ENCODE data around the gene CAMSAP1. TPM values are rescaled to one million over a fixed set of nuclear protein-coding genes. Genes with fewer than 3 reads are reported as not detected.

Gene CAMSAP1
- polyA plus RNA-seq, 4 donors: 1.6 to 6.7 (median 3.2) TPM

GRCh38 chr9:135794057-135794335 is 113.3 kb downstream of the CAMSAP1 start:
- 75 to 85% (median 81%) methylated on average over 6 to 7 of the region's 7 CpGs for WGBS, 3 donors
- H3K27ac ChIP-seq (ENCODE audit: low read depth in 1 of 3, low read length in 2 of 3): no peak overlapping the region
- H3K4me3 ChIP-seq (ENCODE audit: low read depth in 1 of 3, low read length in 3 of 3): no peak overlapping the region
- H3K9me3 ChIP-seq (ENCODE audit: control insufficient read depth in 2 of 2, insufficient read depth in 1 of 2, low read depth in 1 of 2, low read length in 1 of 2): no peaks in the 10 kb centered on the region
- H3K4me1 ChIP-seq (ENCODE audit: control insufficient read depth in 3 of 3, insufficient read depth in 2 of 3, low read depth in 1 of 3, low read length in 2 of 3): no peaks in the 10 kb centered on the region
- no peaks in the 10 kb centered on the region for H3K27me3 ChIP-seq (ENCODE audit: control insufficient read depth in 3 of 3, insufficient read depth in 3 of 3, low read length in 3 of 3)
- DNase-seq: no peak
- no peaks in the 10 kb centered on the region for H3K36me3 ChIP-seq (ENCODE audit: control insufficient read depth in 3 of 3, insufficient read depth in 2 of 3, low read depth in 1 of 3, low read length in 3 of 3)
- FAIRE-seq: no peak

DNA sequence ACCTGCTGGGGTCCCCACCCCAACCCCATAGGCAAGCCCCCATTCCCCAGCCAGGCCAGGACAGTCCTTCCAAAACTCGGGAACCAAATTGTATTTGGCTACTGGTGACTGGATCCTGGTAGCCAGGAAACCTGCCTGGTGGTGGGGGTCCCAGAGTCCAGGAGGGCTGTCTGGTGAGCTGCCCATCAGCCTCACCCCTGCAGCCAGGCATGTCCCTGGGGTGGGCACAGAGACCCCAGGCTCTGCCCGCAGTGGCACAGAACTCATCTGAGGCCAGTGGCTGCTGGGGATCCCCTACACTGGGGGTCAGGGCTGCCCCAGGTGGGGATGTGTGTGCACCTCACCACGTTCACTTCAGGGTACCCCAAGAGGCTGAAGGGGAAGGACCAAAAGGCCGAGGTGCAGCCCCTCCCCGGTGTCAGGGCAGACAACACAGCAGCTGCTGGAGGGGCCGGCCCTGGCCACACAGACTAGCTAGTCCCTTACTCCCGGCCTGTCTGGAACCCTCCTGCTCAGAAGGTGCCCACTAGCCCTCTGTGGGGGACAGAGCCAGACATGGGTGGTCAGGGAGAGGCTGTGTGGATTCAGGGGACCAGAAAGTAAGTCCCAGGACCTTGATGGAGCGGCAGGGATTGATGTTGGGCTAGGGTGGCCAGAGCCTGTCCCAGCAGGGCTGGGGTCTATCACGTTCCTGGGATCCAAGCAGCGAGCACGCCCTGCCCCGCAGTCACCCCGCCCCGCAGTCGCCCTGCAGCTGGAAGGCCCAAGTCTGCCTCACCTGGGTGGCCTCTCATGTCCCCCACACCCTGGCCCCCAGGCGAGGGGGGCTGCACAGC is 113.9 kb downstream of the CAMSAP1 start:
- FAIRE-seq: no peak
- Histone ChIP-seq H3K9me3 (ENCODE audit: control insufficient read depth in 2 of 2, insufficient read depth in 1 of 2, low read depth in 1 of 2, low read length in 1 of 2) (no peaks in the 10 kb centered on the region), H3K27me3 (ENCODE audit: control insufficient read depth in 3 of 3, insufficient read depth in 3 of 3, low read length in 3 of 3) (no peaks in the 10 kb centered on the region), H3K27ac (ENCODE audit: low read depth in 1 of 3, low read length in 2 of 3) (no peak overlapping the region), H3K4me3 (ENCODE audit: low read depth in 1 of 3, low read length in 3 of 3) (no peak overlapping the region), H3K4me1 (ENCODE audit: control insufficient read depth in 3 of 3, insufficient read depth in 2 of 3, low read depth in 1 of 3, low read length in 2 of 3) (peaks cover 0 to under 1% (median 0%) of the 10 kb centered on the region in 3 donors), H3K36me3 (ENCODE audit: control insufficient read depth in 3 of 3, insufficient read depth in 2 of 3, low read depth in 1 of 3, low read length in 3 of 3) (no peaks in the 10 kb centered on the region)
- 65 to 78% (median 72%) methylated on average over 16 of the region's 16 CpGs for WGBS, 3 donors
- DNase-seq: no peak

DNA sequence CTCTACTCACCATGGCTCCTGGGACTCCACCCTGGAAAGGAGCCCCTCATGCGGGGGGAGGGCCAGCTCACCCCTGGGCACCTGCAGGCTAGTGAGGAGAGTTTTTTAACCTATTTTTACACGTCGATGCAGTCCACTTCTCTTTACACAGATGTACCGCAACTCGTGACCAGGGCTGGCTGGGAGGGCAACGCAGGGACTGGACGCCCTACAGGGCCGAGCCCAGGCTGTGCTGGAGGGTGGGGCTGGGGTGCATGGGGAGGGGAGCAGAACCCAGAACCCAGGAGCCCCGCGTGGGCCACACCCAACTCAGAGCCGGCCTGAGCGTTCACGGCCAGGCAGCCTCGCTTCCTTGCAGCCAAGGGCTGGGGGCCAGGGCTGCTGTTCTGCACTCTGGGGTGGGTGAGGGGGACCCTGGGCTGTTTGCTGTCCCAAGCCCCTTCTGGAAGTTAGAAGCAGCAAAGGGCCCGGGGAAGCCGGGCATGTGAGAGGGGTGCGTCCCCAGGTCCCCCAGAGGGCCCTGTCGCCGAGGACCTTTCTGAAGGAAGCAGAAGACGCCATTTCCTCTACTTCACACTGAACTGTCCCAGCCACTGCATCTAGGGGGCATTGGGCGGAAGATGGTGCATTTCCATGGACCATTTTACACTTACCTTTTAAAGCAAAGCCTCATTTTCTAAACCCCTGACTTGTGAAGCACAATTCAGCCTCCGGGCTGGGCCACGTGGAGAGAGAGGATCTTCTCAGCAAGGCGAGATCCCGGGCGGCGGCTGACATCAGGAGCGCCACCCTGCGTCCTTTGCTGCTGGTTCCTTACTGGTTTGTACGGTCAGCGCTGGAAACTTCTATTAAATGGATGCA is 114.8 kb downstream of the CAMSAP1 start:
- no peak for FAIRE-seq
- Histone ChIP-seq H3K9me3 (ENCODE audit: control insufficient read depth in 2 of 2, insufficient read depth in 1 of 2, low read depth in 1 of 2, low read length in 1 of 2) (no peaks in the 10 kb centered on the region), H3K27ac (ENCODE audit: low read depth in 1 of 3, low read length in 2 of 3) (no peak overlapping the region), H3K4me1 (ENCODE audit: control insufficient read depth in 3 of 3, insufficient read depth in 2 of 3, low read depth in 1 of 3, low read length in 2 of 3) (peaks cover 0 to 3% (median 0%) of the 10 kb centered on the region in 3 donors), H3K27me3 (ENCODE audit: control insufficient read depth in 3 of 3, insufficient read depth in 3 of 3, low read length in 3 of 3) (no peaks in the 10 kb centered on the region), H3K36me3 (ENCODE audit: control insufficient read depth in 3 of 3, insufficient read depth in 2 of 3, low read depth in 1 of 3, low read length in 3 of 3) (no peaks in the 10 kb centered on the region), H3K4me3 (ENCODE audit: low read depth in 1 of 3, low read length in 3 of 3) (no peak overlapping the region)
- WGBS, 3 donors: 67 to 82% (median 79%) methylated on average over 31 of the region's 31 CpGs
- DNase-seq: no peak

GRCh38 chr9:135791431-135792267 is 115.7 kb downstream of the CAMSAP1 start:
- H3K4me3 ChIP-seq (ENCODE audit: low read depth in 1 of 3, low read length in 3 of 3): no peak overlapping the region
- H3K27me3 ChIP-seq (ENCODE audit: control insufficient read depth in 3 of 3, insufficient read depth in 3 of 3, low read length in 3 of 3): no peaks in the 10 kb centered on the region
- H3K9me3 ChIP-seq (ENCODE audit: control insufficient read depth in 2 of 2, insufficient read depth in 1 of 2, low read depth in 1 of 2, low read length in 1 of 2): no peaks in the 10 kb centered on the region
- H3K4me1 ChIP-seq (ENCODE audit: control insufficient read depth in 3 of 3, insufficient read depth in 2 of 3, low read depth in 1 of 3, low read length in 2 of 3): peaks cover 0 to 3% (median 0%) of the 10 kb centered on the region in 3 donors
- no peak overlapping the region for H3K27ac ChIP-seq (ENCODE audit: low read depth in 1 of 3, low read length in 2 of 3)
- FAIRE-seq: no peak
- no peaks in the 10 kb centered on the region for H3K36me3 ChIP-seq (ENCODE audit: control insufficient read depth in 3 of 3, insufficient read depth in 2 of 3, low read depth in 1 of 3, low read length in 3 of 3)
- DNase-seq: no peak
- 68 to 76% (median 72%) methylated on average over 33 to 35 of the region's 35 CpGs for WGBS, 3 donors

DNA sequence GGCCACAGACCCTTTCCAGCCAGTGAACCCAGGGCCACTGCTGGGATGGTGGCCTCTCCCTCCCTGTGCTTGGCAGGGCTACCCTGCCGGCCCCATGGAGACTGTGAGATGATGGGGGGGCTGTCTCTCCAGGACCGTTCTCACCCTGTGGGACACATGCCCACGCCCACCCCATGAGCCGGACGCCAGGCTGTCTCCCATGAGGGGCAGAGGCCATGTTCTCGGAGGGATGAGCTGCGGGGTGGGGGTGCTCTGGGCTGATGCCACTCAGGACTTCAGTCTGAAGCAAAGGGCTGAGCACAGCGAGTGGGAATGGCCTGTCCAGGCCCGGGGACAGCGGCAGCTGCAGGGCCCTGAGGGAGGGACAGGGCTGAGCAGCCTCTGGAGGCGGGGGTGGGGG is 116.5 kb downstream of the CAMSAP1 start:
- DNase-seq (no peak), FAIRE-seq (no peak)
- Histone ChIP-seq H3K36me3 (ENCODE audit: control insufficient read depth in 3 of 3, insufficient read depth in 2 of 3, low read depth in 1 of 3, low read length in 3 of 3) (no peaks in the 10 kb centered on the region), H3K27me3 (ENCODE audit: control insufficient read depth in 3 of 3, insufficient read depth in 3 of 3, low read length in 3 of 3) (no peaks in the 10 kb centered on the region), H3K4me1 (ENCODE audit: control insufficient read depth in 3 of 3, insufficient read depth in 2 of 3, low read depth in 1 of 3, low read length in 2 of 3) (peaks cover 0 to 3% (median 0%) of the 10 kb centered on the region in 3 donors), H3K4me3 (ENCODE audit: low read depth in 1 of 3, low read length in 3 of 3) (no peak overlapping the region), H3K9me3 (ENCODE audit: control insufficient read depth in 2 of 2, insufficient read depth in 1 of 2, low read depth in 1 of 2, low read length in 1 of 2) (no peaks in the 10 kb centered on the region), H3K27ac (ENCODE audit: low read depth in 1 of 3, low read length in 2 of 3) (no peak overlapping the region)
- 69 to 79% (median 74%) methylated on average over 11 of the region's 11 CpGs for WGBS, 3 donors

GRCh38 chr9:135790356-135790755 is 117.0 kb downstream of the CAMSAP1 start:
- Histone ChIP-seq H3K36me3 (ENCODE audit: control insufficient read depth in 3 of 3, insufficient read depth in 2 of 3, low read depth in 1 of 3, low read length in 3 of 3) (no peaks in the 10 kb centered on the region), H3K27me3 (ENCODE audit: control insufficient read depth in 3 of 3, insufficient read depth in 3 of 3, low read length in 3 of 3) (no peaks in the 10 kb centered on the region), H3K4me1 (ENCODE audit: control insufficient read depth in 3 of 3, insufficient read depth in 2 of 3, low read depth in 1 of 3, low read length in 2 of 3) (peaks cover 0 to 3% (median 0%) of the 10 kb centered on the region in 3 donors), H3K9me3 (ENCODE audit: control insufficient read depth in 2 of 2, insufficient read depth in 1 of 2, low read depth in 1 of 2, low read length in 1 of 2) (no peaks in the 10 kb centered on the region), H3K4me3 (ENCODE audit: low read depth in 1 of 3, low read length in 3 of 3) (no peak overlapping the region), H3K27ac (ENCODE audit: low read depth in 1 of 3, low read length in 2 of 3) (no peak overlapping the region)
- FAIRE-seq (no peak), DNase-seq (no peak)
- WGBS, 3 donors: 88 to 93% (median 93%) methylated on average over 7 to 10 of the region's 10 CpGs

GRCh38 chr9:135789838-135790291 is 117.5 kb downstream of the CAMSAP1 start:
- H3K36me3 ChIP-seq (ENCODE audit: control insufficient read depth in 3 of 3, insufficient read depth in 2 of 3, low read depth in 1 of 3, low read length in 3 of 3): no peaks in the 10 kb centered on the region
- 78 to 93% (median 87%) methylated on average over 13 of the region's 13 CpGs for WGBS, 3 donors
- H3K27me3 ChIP-seq (ENCODE audit: control insufficient read depth in 3 of 3, insufficient read depth in 3 of 3, low read length in 3 of 3): no peaks in the 10 kb centered on the region

More at GRCh38 chr9:135789838-135790291, 117.5 kb downstream of the CAMSAP1 start:
- FAIRE-seq (no peak), DNase-seq (no peak)
- H3K27ac ChIP-seq (ENCODE audit: low read depth in 1 of 3, low read length in 2 of 3): no peak overlapping the region
- no peaks in the 10 kb centered on the region for H3K9me3 ChIP-seq (ENCODE audit: control insufficient read depth in 2 of 2, insufficient read depth in 1 of 2, low read depth in 1 of 2, low read length in 1 of 2)
- H3K4me1 ChIP-seq (ENCODE audit: control insufficient read depth in 3 of 3, insufficient read depth in 2 of 3, low read depth in 1 of 3, low read length in 2 of 3): peaks cover 0 to 3% (median 0%) of the 10 kb centered on the region in 3 donors
- H3K4me3 ChIP-seq (ENCODE audit: low read depth in 1 of 3, low read length in 3 of 3): no peak overlapping the region
